HL-60/S4 (cell line): Measurements from ENCODE around the gene EZH1.
"Not testable (repeated sequence)": the region's sequence is repeated elsewhere in the genome, so short reads cannot be mapped to it uniquely, and the experiment has no call there.

Experiments used
- in situ Hi-C: fragments of 300-500 bp; cut with MboI; formaldehyde crosslinking; loops from 2 replicates; pipeline ENCODE4 v1.14.3; 2022; ENCODE audit warnings: low sequenced_read_pairs

EZH1 gene

GRCh38 chr17:42673266-42673884 lies 71.5 kb downstream of the EZH1 start:
- in situ Hi-C loops = no loop called here

GRCh38 chr17:42672038-42672437 lies 72.8 kb downstream of the EZH1 start:
- in situ Hi-C loops = no loop called here

GRCh38 chr17:42670789-42671657 lies 73.8 kb downstream of the EZH1 start:
- in situ Hi-C loops = no loop called here

DNA sequence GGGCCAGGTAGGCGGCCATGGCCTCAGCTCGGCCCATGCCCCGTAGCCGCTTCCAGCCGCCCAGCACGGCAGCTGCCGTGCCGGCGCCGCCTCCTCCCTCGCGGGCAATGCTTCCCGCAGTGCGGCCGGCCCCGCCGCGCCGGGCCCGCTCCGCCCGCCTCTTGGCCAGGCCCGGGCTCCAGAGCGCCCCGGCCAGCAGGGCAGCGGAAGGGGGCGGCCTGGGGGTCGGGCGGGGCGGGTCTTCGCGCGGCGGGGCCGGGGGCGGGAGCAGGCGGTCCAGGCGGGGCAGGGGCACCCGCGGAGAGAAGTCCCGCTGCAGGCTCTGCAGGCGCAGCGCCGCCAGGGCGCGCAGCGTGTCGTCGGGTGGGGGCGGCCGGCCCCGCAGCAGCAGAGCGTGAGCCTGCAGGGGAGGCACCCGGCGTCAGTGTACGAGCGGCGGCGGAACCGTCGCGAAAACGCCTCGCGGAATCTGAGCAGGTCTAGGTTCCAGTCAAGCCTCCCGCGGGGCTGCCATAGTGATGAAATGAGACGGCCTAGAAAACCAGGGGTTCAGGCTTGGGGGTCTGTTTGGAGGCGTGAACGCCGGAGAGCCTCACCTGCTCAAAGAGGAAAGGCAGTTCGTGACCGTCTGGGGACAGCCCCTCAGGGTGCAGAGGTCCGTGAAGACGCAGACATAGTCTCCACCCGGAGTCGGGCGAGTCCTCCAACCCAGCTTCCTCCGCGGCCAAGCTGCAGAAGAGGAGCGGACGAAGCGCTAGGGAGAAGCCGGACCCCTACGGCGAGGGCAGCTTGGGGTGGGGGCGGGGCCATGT lies 74.7 kb downstream of the EZH1 start:
- in situ Hi-C loops = no loop called here

- in situ Hi-C loops = no loop called here
Measured at GRCh38 chr17:42669705-42669976, 75.2 kb downstream of the EZH1 start.

DNA sequence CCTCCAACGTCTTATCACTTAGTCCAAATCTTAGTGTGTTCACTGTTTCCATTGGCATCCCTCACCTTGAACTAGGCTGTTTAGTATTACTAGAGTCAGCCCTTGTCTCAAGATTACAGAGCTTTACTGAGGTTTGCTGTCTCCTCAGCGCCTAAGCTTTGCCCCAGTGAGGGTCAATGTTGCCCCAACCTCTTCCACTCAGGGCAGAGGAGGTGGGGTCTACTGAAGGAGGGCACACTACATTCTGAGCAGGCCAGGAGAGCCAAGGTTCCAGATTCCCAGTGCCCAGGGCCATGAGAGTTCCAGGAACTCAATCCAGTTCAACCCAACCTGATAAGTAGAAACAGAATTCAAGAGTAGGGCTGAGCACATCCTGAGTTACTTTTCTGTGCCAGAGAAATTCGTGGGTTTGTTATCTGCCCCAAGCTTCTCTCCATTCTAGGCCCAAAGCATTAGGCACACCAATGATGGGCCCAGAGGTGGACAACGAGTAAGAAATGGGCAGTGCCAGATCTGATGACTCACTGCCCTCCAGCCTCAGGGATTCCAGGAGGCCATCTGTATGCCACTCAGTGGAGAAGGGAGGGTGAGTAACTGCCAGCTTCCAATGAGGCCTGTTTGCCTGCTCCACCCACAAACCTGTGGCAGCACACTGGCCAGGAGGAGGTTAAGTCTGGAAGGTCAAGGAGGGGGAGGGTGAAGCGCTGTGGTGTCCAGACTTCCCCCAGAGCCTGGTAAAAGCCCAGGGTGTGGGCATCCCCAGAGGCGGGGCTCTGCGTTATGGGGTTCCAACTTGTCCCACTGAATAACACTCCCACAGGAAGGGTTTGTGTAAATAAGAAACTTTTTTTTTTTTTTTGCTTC lies 77.5 kb downstream of the EZH1 start:
- in situ Hi-C loops = no loop called here

DNA sequence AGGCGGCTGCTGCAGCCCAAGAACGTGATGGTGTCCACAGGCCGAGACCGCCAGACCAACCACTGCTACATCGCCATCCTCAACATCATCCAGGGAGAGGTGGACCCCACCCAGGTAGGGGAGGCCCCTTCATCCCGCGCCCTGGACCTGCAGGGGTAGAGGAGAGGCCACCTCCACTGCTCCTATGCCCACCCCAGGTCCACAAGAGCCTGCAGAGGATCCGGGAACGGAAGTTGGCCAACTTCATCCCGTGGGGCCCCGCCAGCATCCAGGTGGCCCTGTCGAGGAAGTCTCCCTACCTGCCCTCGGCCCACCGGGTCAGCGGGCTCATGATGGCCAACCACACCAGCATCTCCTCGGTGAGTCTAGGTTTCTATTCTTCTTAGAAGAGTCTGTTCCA lies 78.7 kb downstream of the EZH1 start:
- in situ Hi-C loops = not testable (repeated sequence)

DNA sequence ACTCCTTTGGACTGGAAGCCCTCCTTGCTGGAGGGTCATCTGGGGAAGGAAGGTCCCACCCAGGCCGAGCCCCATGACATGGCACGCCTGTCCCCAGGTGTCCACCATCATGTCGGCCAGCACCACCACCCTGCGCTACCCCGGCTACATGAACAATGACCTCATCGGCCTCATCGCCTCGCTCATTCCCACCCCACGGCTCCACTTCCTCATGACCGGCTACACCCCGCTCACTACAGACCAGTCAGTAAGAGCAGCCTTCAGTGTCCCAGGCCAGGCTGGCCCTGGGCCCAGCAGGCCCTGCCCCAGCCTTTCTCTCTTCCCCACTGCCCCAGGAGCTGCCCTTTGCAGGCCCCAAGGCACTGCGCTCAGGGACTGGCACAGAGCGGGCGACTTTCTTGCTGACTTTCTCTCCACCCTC lies 79.2 kb downstream of the EZH1 start:
- in situ Hi-C loops = no loop called here

DNA sequence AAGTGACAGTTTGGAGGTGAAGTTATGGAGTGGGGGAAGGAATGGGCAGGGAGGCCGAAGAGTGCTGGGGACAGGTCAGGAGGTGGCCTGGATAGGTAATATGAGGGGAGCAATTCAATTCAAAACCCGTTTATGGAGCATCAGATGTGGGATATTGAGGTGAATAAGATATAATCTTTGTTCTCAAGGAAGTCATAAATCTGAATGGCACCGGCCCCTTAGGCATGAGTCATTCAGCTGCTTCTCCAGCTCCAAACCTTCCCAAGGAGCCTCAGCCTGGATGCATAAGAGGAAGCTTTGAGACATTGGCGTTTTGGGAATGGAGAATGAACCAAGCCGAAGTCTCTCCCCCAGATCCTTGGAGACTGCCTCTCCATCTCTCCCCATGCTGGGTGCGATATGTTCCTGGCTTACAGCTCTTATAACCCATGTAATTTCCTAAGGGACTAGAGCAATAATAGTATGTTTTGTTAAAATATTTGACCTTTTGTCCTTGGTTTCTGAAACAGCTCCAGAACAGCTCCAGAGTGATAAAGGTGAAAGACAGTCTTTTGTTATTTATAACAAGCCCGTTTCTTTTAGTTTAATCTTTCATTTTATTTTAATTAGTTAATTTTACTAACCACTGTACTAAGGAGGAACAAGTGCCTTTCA lies 84.0 kb downstream of the EZH1 start:
- in situ Hi-C loops = no loop called here

GRCh38 chr17:42659932-42660274 lies 84.9 kb downstream of the EZH1 start:
- in situ Hi-C loops = not testable (repeated sequence)

DNA sequence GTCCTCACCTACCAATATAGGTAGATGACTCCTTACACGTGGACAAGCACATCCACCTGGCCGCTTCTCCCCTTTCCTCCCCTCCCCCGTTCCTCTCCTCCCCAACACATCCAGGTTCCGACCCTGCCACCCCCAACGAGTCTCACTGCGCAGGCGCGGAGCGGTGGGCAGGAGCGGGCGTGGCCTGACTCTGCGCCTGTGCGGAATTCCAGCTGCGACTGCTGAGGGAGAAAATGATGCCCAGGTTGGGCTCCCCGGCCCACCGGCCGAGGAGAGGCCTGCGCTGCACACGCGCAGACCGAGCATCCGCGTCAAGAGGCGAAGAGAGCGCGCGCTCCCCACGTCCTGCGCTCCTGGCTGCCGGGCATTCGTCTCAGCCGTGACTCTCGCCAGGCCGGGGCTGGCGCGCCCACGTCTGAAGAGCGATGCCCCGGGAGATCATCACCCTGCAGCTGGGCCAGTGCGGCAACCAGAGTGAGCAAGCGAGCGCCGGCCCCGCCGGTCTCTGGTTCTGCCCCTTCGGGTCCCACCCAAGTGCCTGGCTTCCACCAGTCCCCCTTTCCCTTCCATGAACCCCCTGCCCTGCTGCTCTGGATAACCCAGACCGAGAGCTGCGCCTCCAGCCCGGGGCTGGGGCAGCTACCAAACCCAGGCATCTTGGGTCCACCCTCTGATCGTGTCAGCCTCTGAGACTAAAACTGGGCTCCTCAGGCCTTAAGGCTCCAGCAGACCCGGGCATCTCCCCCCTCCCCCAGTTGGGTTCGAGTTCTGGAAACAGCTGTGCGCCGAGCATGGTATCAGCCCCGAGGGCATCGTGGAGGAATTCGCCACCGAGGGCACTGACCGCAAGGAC lies 85.5 kb downstream of the EZH1 start, which contains the start of gene TUBG2:
TSS of gene TUBG2 (plus strand) at position 206 of the 853 bp plus-strand sequence. CDS start at position 426, 220 bp downstream.
- in situ Hi-C loops = no loop called here

GRCh38 chr17:42657824-42658588 lies 86.8 kb downstream of the EZH1 start:
- in situ Hi-C loops = no loop called here

DNA sequence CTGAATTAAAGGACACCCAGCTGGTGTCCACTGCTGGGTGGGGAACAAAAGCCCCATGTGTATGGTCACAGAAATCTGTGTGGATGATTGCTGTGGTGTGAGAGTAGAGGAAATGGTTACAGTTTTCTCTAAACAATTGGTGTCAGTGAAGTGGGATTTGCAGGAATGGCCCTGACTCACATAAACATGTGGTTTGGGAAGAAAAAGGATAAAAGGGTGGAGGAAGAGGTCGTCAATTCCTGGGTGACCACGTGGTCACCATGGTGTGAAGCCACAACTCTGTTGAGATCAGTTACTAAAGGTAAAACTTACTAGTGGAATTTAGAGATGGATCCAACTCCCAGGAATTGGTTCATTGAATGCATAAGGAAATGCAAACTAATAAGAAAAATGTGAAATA lies 89.3 kb downstream of the EZH1 start:
- in situ Hi-C loops = no loop called here

DNA sequence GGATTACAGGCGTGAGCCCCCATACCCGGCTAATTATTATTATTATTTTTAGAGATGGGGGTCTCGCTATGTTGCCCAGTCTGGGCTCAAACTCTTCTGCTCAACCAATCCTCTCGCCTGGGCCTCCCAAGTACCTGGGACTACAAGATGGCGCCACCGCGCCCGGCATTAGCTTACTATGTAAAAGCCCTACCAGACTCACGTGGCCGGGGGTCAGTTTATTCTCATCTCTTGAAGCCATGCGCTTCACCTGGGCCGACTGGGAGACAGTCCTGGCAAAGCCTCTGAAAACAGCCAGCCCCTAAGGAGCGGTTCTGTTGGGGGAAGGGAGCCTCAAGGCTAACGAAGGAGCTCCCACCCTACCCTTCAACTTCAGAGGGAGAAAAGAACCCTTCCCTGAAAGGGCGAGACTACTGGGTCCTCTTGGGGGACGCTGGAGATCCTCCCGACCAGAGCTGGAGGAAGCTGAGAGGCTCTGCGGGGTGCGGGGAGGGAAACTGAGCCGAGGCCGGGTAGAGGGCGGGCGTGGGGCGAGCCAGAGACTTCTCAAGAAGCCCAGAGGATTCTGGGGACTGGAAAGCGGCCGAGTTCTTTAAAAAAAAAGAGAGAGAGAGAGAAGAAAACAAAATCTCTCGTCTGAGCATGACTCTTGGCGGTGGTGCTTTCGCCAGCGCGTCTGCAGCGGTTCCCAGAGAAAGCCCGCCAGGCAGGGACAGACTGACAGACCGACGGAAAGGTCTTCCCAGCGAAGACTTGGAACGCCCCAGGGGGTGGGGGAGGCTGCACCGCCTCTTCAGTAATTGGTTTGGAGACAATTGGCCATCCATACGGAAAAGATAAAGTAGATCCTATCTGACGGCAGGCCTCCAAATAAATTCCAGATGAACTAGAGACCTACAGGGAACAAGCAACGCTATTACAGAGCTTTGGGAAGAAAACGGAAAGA lies 91.4 kb downstream of the EZH1 start:
- in situ Hi-C loops = no loop called here

DNA sequence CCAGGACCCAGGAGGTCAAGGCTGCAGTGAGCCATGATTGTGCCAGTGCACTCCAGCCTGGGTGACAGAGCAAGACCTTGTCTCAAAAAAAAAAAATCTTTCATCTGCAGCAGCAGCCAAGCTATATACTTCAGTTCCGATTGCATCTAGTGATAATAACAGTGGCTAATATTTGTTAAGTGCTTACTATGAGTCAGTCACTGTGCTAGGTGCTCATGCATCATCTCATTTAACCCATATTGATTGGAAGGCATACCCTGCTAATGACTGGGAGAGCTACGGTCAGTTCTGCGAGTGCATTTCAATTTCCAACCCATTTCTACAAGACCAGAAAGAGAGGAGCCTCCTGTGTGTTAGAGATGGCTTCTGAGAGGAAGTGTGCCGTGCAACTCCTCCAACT lies 93.4 kb downstream of the EZH1 start:
- in situ Hi-C loops = no loop called here
